SJSA1 (cell line): ENCODE measurements around the gene PAQR5. TPM values are rescaled to one million over a fixed set of nuclear protein-coding genes. Genes with fewer than 3 reads are reported as not detected.
A peak's percentile ranks its signal among the peaks of the same experiment; 100 is the strongest.

Source experiments
- DNase-seq, 2 experiments: peaks; one replicate each; pipeline ENCODE4 v3.0.0-alpha.2; 2015 to 2020; ENCODE audit warnings: low spot score in 2 of 2, low read depth in 1 of 2
- H3K27ac ChIP-seq: fragments of 250-450 bp; sonication (Bioruptor Pico); 2 replicates; pipeline ENCODE4 v1.5.1; 2020; ENCODE audit warnings: mild to moderate bottlenecking, moderate library complexity
- H3K27me3 ChIP-seq: fragments of 250-450 bp; sonication (Bioruptor Pico); replicated peaks from 2 replicates; pipeline ENCODE4 v1.5.1; 2020; ENCODE audit warnings: mild to moderate bottlenecking, moderate library complexity
- H3K36me3 ChIP-seq: fragments of 250-450 bp; sonication (Bioruptor Pico); 2 replicates; pipeline ENCODE4 v1.5.1; 2020; ENCODE audit warnings: mild to moderate bottlenecking
- H3K4me1 ChIP-seq: fragments of 250-450 bp; sonication (Bioruptor Pico); replicated peaks from 2 replicates; pipeline ENCODE4 v1.6.1; 2021; ENCODE audit warnings: mild to moderate bottlenecking
- H3K4me3 ChIP-seq: fragments of 250-450 bp; sonication (Bioruptor Pico); 2 replicates; pipeline ENCODE4 v1.5.1; 2020; ENCODE audit warnings: mild to moderate bottlenecking
- H3K9me3 ChIP-seq: fragments of 250-450 bp; sonication (Bioruptor Pico); replicated peaks from 2 replicates; pipeline ENCODE4 v1.5.1; 2020; ENCODE audit warnings: mild to moderate bottlenecking
- total RNA-seq: library from RNA; depleted of rRNA; stranded (reverse); fragments of >200 nt; shearing (Covaris generic); gene quantifications from 2 replicates; pipeline ENCODE4 v1.2.3, GENCODE V29; 2014

The PAQR5 gene
- total RNA-seq, 1 experiment from 2014 or later: 10.5 TPM

- Histone ChIP-seq H3K36me3 (no peaks in the 10 kb centered on the region; the same call in 1 of the 2 replicates), H3K27ac (no peak overlapping the region), H3K27me3 (no peaks in the 10 kb centered on the region), H3K9me3 (no peaks in the 10 kb centered on the region), H3K4me1 (peaks cover 22% of the 10 kb centered on the region), H3K4me3 (no peak overlapping the region)
- DNase-seq: no peak
Measured at GRCh38 chr15:69388260-69388705, 89.6 kb downstream of the PAQR5 start.

GRCh38 chr15:69389426-69389825 lies 90.7 kb downstream of the PAQR5 start:
- H3K27me3 ChIP-seq: no peaks in the 10 kb centered on the region
- peaks cover 3% of the 10 kb centered on the region; the same call in 1 of the 2 replicates for H3K36me3 ChIP-seq
- H3K9me3 ChIP-seq: no peaks in the 10 kb centered on the region
- H3K4me1 ChIP-seq: peaks cover 33% of the 10 kb centered on the region
- no peak for DNase-seq
- H3K4me3 ChIP-seq: no peak overlapping the region
- no peak overlapping the region for H3K27ac ChIP-seq

- H3K4me3 ChIP-seq: no peak overlapping the region
- H3K4me1 ChIP-seq: peaks cover 40% of the 10 kb centered on the region
- no peaks in the 10 kb centered on the region for H3K9me3 ChIP-seq
- H3K27ac ChIP-seq: peak overlapping the region; percentile 52
- peak; percentile 49 to 62 for DNase-seq
- H3K27me3 ChIP-seq: no peaks in the 10 kb centered on the region
- H3K36me3 ChIP-seq: peaks cover 15% of the 10 kb centered on the region
Measured at GRCh38 chr15:69390575-69390974, 91.9 kb downstream of the PAQR5 start.

GRCh38 chr15:69391046-69391757 lies 92.5 kb downstream of the PAQR5 start:
- H3K4me3 ChIP-seq: no peak overlapping the region
- no peaks in the 10 kb centered on the region for H3K9me3 ChIP-seq
- H3K27me3 ChIP-seq: no peaks in the 10 kb centered on the region
- peak overlapping the region; percentile 52 for H3K27ac ChIP-seq
- DNase-seq: no peak
- H3K4me1 ChIP-seq: peaks cover 40% of the 10 kb centered on the region
- H3K36me3 ChIP-seq: peaks cover 19% of the 10 kb centered on the region

- Histone ChIP-seq H3K4me1 (peaks cover 40% of the 10 kb centered on the region), H3K9me3 (no peaks in the 10 kb centered on the region), H3K36me3 (peaks cover 30% of the 10 kb centered on the region), H3K4me3 (no peak overlapping the region), H3K27me3 (no peaks in the 10 kb centered on the region), H3K27ac (no peak overlapping the region)
- no peak for DNase-seq
Measured at GRCh38 chr15:69392352-69392751, 93.6 kb downstream of the PAQR5 start.

- Histone ChIP-seq H3K4me1 (peaks cover 44% of the 10 kb centered on the region), H3K36me3 (peaks cover 40% of the 10 kb centered on the region), H3K27me3 (no peaks in the 10 kb centered on the region), H3K4me3 (no peak overlapping the region), H3K9me3 (no peaks in the 10 kb centered on the region), H3K27ac (peak overlapping the region; percentile 59)
- DNase-seq: peak; percentile 39 to 72
Measured at GRCh38 chr15:69393831-69394491, 95.2 kb downstream of the PAQR5 start.

GRCh38 chr15:69394556-69395282 lies 96.0 kb downstream of the PAQR5 start:
- Histone ChIP-seq H3K9me3 (no peaks in the 10 kb centered on the region), H3K27ac (peak overlapping the region; percentile 59), H3K36me3 (peaks cover 48% of the 10 kb centered on the region), H3K4me3 (no peak overlapping the region), H3K4me1 (peaks cover 52% of the 10 kb centered on the region), H3K27me3 (no peaks in the 10 kb centered on the region)
- peak; percentile 68 to 87 for DNase-seq

GRCh38 chr15:69395460-69395859 lies 96.7 kb downstream of the PAQR5 start:
- Histone ChIP-seq H3K27ac (no peak overlapping the region), H3K9me3 (no peaks in the 10 kb centered on the region), H3K36me3 (peaks cover 55% of the 10 kb centered on the region), H3K27me3 (no peaks in the 10 kb centered on the region), H3K4me3 (no peak overlapping the region), H3K4me1 (peaks cover 54% of the 10 kb centered on the region)
- no peak for DNase-seq

GRCh38 chr15:69395991-69396390 lies 97.3 kb downstream of the PAQR5 start:
- Histone ChIP-seq H3K4me1 (peaks cover 49% of the 10 kb centered on the region), H3K27me3 (no peaks in the 10 kb centered on the region), H3K36me3 (peaks cover 60% of the 10 kb centered on the region), H3K27ac (no peak overlapping the region), H3K9me3 (no peaks in the 10 kb centered on the region), H3K4me3 (no peak overlapping the region)
- DNase-seq: no peak

- Histone ChIP-seq H3K4me1 (peaks cover 50% of the 10 kb centered on the region), H3K4me3 (no peak overlapping the region), H3K9me3 (no peaks in the 10 kb centered on the region), H3K27me3 (no peaks in the 10 kb centered on the region), H3K36me3 (peaks cover 73% of the 10 kb centered on the region), H3K27ac (peak overlapping the region; percentile 22)
- peak; percentile 72 to 80 for DNase-seq
Measured at GRCh38 chr15:69398491-69398891, 99.8 kb downstream of the PAQR5 start.

GRCh38 chr15:69400850-69401249 lies 102.1 kb downstream of the PAQR5 start:
- H3K36me3 ChIP-seq: peaks cover 72% of the 10 kb centered on the region
- H3K9me3 ChIP-seq: no peaks in the 10 kb centered on the region
- peaks cover 50% of the 10 kb centered on the region for H3K4me1 ChIP-seq
- H3K27me3 ChIP-seq: no peaks in the 10 kb centered on the region
- DNase-seq: no peak
- H3K4me3 ChIP-seq: no peak overlapping the region
- no peak overlapping the region for H3K27ac ChIP-seq

- H3K4me3 ChIP-seq: no peak overlapping the region
- peaks cover 49% of the 10 kb centered on the region for H3K4me1 ChIP-seq
- H3K36me3 ChIP-seq: peaks cover 67% of the 10 kb centered on the region
- DNase-seq: peak in 1 of 2 experiments; percentile 27
- no peaks in the 10 kb centered on the region for H3K27me3 ChIP-seq
- peak overlapping the region; percentile 61; the same call in 1 of the 2 replicates for H3K27ac ChIP-seq
- H3K9me3 ChIP-seq: no peaks in the 10 kb centered on the region
Measured at GRCh38 chr15:69402816-69403215, 104.1 kb downstream of the PAQR5 start.

- peaks cover 41% of the 10 kb centered on the region for H3K4me1 ChIP-seq
- H3K27me3 ChIP-seq: no peaks in the 10 kb centered on the region
- peak in 1 of 2 experiments; percentile 66 for DNase-seq
- H3K27ac ChIP-seq: peak overlapping the region; percentile 61
- H3K4me3 ChIP-seq: no peak overlapping the region
- no peaks in the 10 kb centered on the region for H3K9me3 ChIP-seq
- peaks cover 64% of the 10 kb centered on the region for H3K36me3 ChIP-seq
Measured at GRCh38 chr15:69403594-69403993, 104.9 kb downstream of the PAQR5 start.

- H3K4me1 ChIP-seq: peaks cover 29% of the 10 kb centered on the region
- DNase-seq: no peak
- H3K27me3 ChIP-seq: no peaks in the 10 kb centered on the region
- peak overlapping the region; percentile 61 for H3K27ac ChIP-seq
- peaks cover 60% of the 10 kb centered on the region for H3K36me3 ChIP-seq
- H3K9me3 ChIP-seq: no peaks in the 10 kb centered on the region
- no peak overlapping the region for H3K4me3 ChIP-seq
Measured at GRCh38 chr15:69405110-69405509, 106.4 kb downstream of the PAQR5 start.
